Neuronal stem cell (in vitro differentiated cells): ENCODE data around the gene CDSN.

Source experiments
- DNase-seq: peaks from one replicate; pipeline ENCODE4 v3.0.0-alpha.2; 2013; ENCODE audit warnings: low spot score
- H2AFZ ChIP-seq: one replicate; pipeline ENCODE4 v1.6.1; 2013; ENCODE audit warnings: mild to moderate bottlenecking, low read length, inconsistent platforms
- H2AK5ac ChIP-seq: 2 replicates; pipeline ENCODE4 v1.6.1; 2013; ENCODE audit warnings: low read depth, mild to moderate bottlenecking, inconsistent platforms, low read length, moderate library complexity, mixed read lengths
- H2BK120ac ChIP-seq: 2 replicates; pipeline ENCODE4 v1.6.1; 2013; ENCODE audit warnings: low read depth, mild to moderate bottlenecking, inconsistent platforms, low read length, moderate library complexity, mixed read lengths
- H2BK12ac ChIP-seq: one replicate; pipeline ENCODE4 v1.6.1; 2013; ENCODE audit warnings: low read length, inconsistent platforms
- H2BK15ac ChIP-seq: 2 replicates; pipeline ENCODE4 v1.6.1; 2013; ENCODE audit warnings: mild to moderate bottlenecking, low read length, inconsistent platforms, mixed read lengths
- H2BK5ac ChIP-seq: one replicate; pipeline ENCODE4 v1.6.1; 2013; ENCODE audit warnings: inconsistent platforms, mild to moderate bottlenecking, low read length, moderate library complexity
- H3K14ac ChIP-seq: one replicate; pipeline ENCODE4 v1.6.1; 2013; ENCODE audit warnings: low read length, inconsistent platforms
- H3K18ac ChIP-seq: 2 replicates; pipeline ENCODE4 v1.6.1; 2013; ENCODE audit warnings: low read length, inconsistent platforms
- H3K23ac ChIP-seq: 2 replicates; pipeline ENCODE4 v1.6.1; 2013; ENCODE audit warnings: low read depth, mild to moderate bottlenecking, mixed read lengths, low read length, inconsistent platforms; ENCODE audit not compliant: poor library complexity
- H3K27ac ChIP-seq: replicated peaks from 3 replicates; pipeline ENCODE4 v1.5.1; 2013; ENCODE audit warnings: low read length, inconsistent platforms
- H3K27me3 ChIP-seq, 3 experiments: 2 replicates each; pipeline ENCODE4 v1.6.1; 2013; ENCODE audit warnings: low read length in 3 of 3, mild to moderate bottlenecking in 2 of 3, inconsistent platforms in 1 of 3, low read depth in 1 of 3, mixed read lengths in 1 of 3, moderate library complexity in 1 of 3; ENCODE audit not compliant: control insufficient read depth in 3 of 3, insufficient read depth in 3 of 3
- H3K36me3 ChIP-seq, 2 donors: replicated peaks in 1 of 2; 2 replicates each; pipeline ENCODE4 v1.6.1; 2013; ENCODE audit warnings: low read length in 2 of 2; ENCODE audit not compliant: control insufficient read depth in 2 of 2, insufficient read depth in 2 of 2
- H3K4ac ChIP-seq: 2 replicates; pipeline ENCODE4 v1.6.1; 2013; ENCODE audit warnings: inconsistent platforms, mild to moderate bottlenecking, low read length, moderate library complexity
- H3K4me1 ChIP-seq, 2 donors: 1 replicate in 1 of 2; 2 replicates in 1 of 2; pipeline ENCODE4 v1.6.1; 2013; ENCODE audit warnings: low read length in 2 of 2, low read depth in 1 of 2; ENCODE audit not compliant: control insufficient read depth in 2 of 2, insufficient read depth in 1 of 2
- H3K4me2 ChIP-seq: one replicate; pipeline ENCODE4 v1.6.1; 2013; ENCODE audit warnings: mild to moderate bottlenecking, low read length, inconsistent platforms; ENCODE audit not compliant: insufficient read depth, poor library complexity, severe bottlenecking
- H3K4me3 ChIP-seq, 2 donors: 2 replicates each; pipeline ENCODE4 v1.5.1; 2013; ENCODE audit warnings: low read length in 2 of 2, mild to moderate bottlenecking in 2 of 2, inconsistent platforms in 1 of 2, moderate library complexity in 1 of 2
- H3K79me1 ChIP-seq: one replicate; pipeline ENCODE4 v1.6.1; 2013; ENCODE audit warnings: low read depth, mild to moderate bottlenecking, inconsistent platforms, low read length, moderate library complexity
- H3K9ac ChIP-seq: one replicate; pipeline ENCODE4 v1.6.1; 2013; ENCODE audit warnings: mild to moderate bottlenecking, low read depth, low read length, inconsistent platforms; ENCODE audit not compliant: poor library complexity
- H3K9me3 ChIP-seq, 2 donors: replicated peaks in 1 of 2; 2 replicates each; pipeline versions ENCODE3 to v1.6.1; 2013; ENCODE audit warnings: low read length in 2 of 2, mild to moderate bottlenecking in 2 of 2, inconsistent platforms in 1 of 2, low read depth in 1 of 2, mixed read lengths in 1 of 2, moderate library complexity in 1 of 2; ENCODE audit not compliant: control insufficient read depth in 2 of 2, insufficient read depth in 1 of 2
- H4K8ac ChIP-seq: one replicate; pipeline ENCODE4 v1.6.1; 2013; ENCODE audit warnings: low read depth, mild to moderate bottlenecking, inconsistent platforms, low read length, moderate library complexity
- H4K91ac ChIP-seq: one replicate; pipeline ENCODE4 v1.6.1; 2013; ENCODE audit warnings: low read length, low read depth, mild to moderate bottlenecking, inconsistent platforms; ENCODE audit not compliant: poor library complexity
- WGBS, 2 donors: extraction: QIAGEN DNeasy Blood & Tissue Kit; methylation state at CpG; one replicate each; pipeline ENCODE4 v1.1.7; 2013; ENCODE audit warnings: missing lambda C conversion rate in 2 of 2, mixed read lengths in 1 of 2; ENCODE audit not compliant: insufficient read length in 2 of 2, insufficient replicate concordance in 1 of 2; ENCODE audit errors: extremely low coverage in 2 of 2; 5-methylcytosine and 5-hydroxymethylcytosine counted together

Gene CDSN

DNA sequence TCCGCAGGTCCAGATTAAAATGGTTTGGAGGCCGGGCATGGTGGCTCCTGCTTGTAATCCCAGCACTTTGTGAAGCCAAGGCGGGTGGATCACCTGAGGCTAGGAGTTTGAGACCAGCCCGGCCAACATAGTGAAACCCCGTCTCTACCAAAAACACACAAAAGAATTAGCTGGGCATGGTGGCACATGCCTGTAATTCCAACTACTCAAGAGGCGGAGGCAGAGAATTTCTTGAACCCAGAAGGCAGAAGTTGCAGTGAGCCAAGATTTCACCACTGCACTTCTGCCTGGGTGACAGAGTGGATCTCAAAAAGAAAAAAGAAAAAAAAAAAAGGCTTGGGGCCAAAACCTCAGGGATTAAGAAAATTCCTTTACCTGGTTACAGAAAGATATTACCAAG is 38.4 kb downstream of the CDSN start:
- Histone ChIP-seq H3K14ac (no peak overlapping the region), H3K4me3 (no peak overlapping the region), H3K27ac (no peak overlapping the region), H3K4me1 (peaks cover 2 to 3% of the 10 kb centered on the region in 2 donors), H3K79me1 (peaks cover 1% of the 10 kb centered on the region), H3K27me3 (peaks cover 0 to 13% (median 0%) of the 10 kb centered on the region in 3 experiments), H2BK12ac (no peak overlapping the region), H2BK120ac (no peak overlapping the region), H3K36me3 (no peaks in the 10 kb centered on the region), H2AK5ac (no peak overlapping the region), H3K4me2 (no peak overlapping the region), H4K91ac (no peak overlapping the region), H3K4ac (no peak overlapping the region), H3K9ac (no peak overlapping the region), H3K18ac (no peak overlapping the region), H2AFZ (no peak overlapping the region), H3K9me3 (no peaks in the 10 kb centered on the region), H2BK15ac (no peak overlapping the region), H2BK5ac (no peak overlapping the region), H4K8ac (no peak overlapping the region), H3K23ac (no peak overlapping the region)
- WGBS, 2 donors = no CpG with 5 or more reads among the region's 6 CpGs
- no peak for DNase-seq

GRCh38 chr6:31079656-31080261 is 40.5 kb downstream of the CDSN start:
- peak overlapping the region; percentile 86 for H4K8ac ChIP-seq
- H3K4ac ChIP-seq = no peak overlapping the region
- no peak overlapping the region for H4K91ac ChIP-seq
- WGBS, 2 donors = no CpG with 5 or more reads among the region's 22 CpGs
- peak overlapping the region; percentile 53 for H3K23ac ChIP-seq
- H3K4me1 ChIP-seq = peaks cover 2 to 3% of the 10 kb centered on the region in 2 donors
- H3K14ac ChIP-seq = peak overlapping the region; percentile 92
- H3K27me3 ChIP-seq = no peaks in the 10 kb centered on the region
- no peaks in the 10 kb centered on the region for H3K36me3 ChIP-seq
- peaks cover 1% of the 10 kb centered on the region for H3K79me1 ChIP-seq
- H2BK12ac ChIP-seq = no peak overlapping the region
- no peak overlapping the region for H3K4me3 ChIP-seq
- peak overlapping the region; percentile 68 for H2BK5ac ChIP-seq
- H2AFZ ChIP-seq = peak overlapping the region; percentile 85
- no peak overlapping the region for H3K4me2 ChIP-seq
- peak; percentile 65 for DNase-seq
- H3K18ac ChIP-seq = peak overlapping the region; percentile 96
- H3K9me3 ChIP-seq = no peaks in the 10 kb centered on the region
- peak overlapping the region; percentile 85 for H3K9ac ChIP-seq
- peak overlapping the region; percentile 88 for H2BK15ac ChIP-seq
- H3K27ac ChIP-seq = no peak overlapping the region
- peak overlapping the region; percentile 58 for H2BK120ac ChIP-seq
- H2AK5ac ChIP-seq = no peak overlapping the region

DNA sequence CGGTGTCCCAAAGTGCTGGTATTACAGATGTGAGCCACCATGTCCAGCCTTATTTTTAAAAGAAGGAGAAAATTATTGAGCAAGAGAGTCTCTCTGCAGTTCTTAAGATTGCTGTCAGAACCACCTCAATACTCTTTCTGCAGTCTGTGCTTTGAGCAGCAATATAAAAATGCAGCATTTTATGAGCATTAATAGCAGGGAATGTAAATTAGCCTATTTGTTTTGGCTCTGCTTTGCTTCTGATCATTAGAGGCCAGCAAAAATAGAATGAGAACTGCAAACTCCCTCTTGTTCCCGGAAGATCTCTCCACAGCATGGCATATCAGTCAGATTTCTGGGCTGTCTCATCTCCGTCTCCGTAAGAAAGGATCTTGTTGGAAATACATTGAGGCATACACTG is 43.6 kb downstream of the CDSN start:
- Histone ChIP-seq H2BK12ac (no peak overlapping the region), H3K27ac (no peak overlapping the region), H3K23ac (no peak overlapping the region), H2BK15ac (no peak overlapping the region), H2BK120ac (no peak overlapping the region), H2AK5ac (no peak overlapping the region), H3K9me3 (no peaks in the 10 kb centered on the region), H3K9ac (no peak overlapping the region), H3K14ac (no peak overlapping the region), H4K91ac (no peak overlapping the region), H3K79me1 (peaks cover 1% of the 10 kb centered on the region), H3K4ac (no peak overlapping the region), H2AFZ (no peak overlapping the region), H3K27me3 (no peaks in the 10 kb centered on the region), H2BK5ac (no peak overlapping the region), H3K18ac (no peak overlapping the region), H3K4me3 (no peak overlapping the region), H3K4me1 (peaks cover 2 to 3% of the 10 kb centered on the region in 2 donors), H4K8ac (no peak overlapping the region), H3K4me2 (no peak overlapping the region), H3K36me3 (no peaks in the 10 kb centered on the region)
- WGBS, 2 donors = no CpG with 5 or more reads among the region's 4 CpGs
- DNase-seq = no peak

DNA sequence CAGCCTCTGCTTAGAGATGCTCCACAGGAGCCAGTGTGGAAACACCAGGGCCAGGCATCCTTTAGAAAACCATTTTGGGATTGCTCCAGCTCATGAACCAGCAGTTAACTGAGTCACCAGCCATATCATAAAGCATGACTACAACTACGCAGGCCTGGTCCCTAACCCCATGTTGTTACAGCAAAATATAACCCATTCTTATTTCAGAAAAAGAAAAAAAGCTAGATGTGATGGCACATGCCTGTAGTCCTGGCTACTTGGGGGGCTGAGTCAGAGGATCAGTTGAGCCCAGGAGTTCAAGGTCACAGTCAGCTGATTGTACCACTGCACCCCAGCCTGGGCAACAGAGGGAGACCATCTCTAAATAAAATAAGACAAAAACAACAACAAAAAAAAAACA is 44.7 kb downstream of the CDSN start:
- Histone ChIP-seq H4K8ac (no peak overlapping the region), H3K4me1 (peaks cover 2 to 6% of the 10 kb centered on the region in 2 donors), H3K27me3 (no peaks in the 10 kb centered on the region), H2AFZ (no peak overlapping the region), H3K9ac (no peak overlapping the region), H2BK120ac (no peak overlapping the region), H3K14ac (no peak overlapping the region), H3K9me3 (no peaks in the 10 kb centered on the region), H3K4ac (no peak overlapping the region), H3K18ac (no peak overlapping the region), H3K79me1 (peaks cover 1% of the 10 kb centered on the region), H3K4me2 (no peak overlapping the region), H2BK12ac (no peak overlapping the region), H2AK5ac (no peak overlapping the region), H2BK15ac (no peak overlapping the region), H3K4me3 (no peak overlapping the region), H2BK5ac (no peak overlapping the region), H3K23ac (no peak overlapping the region), H3K36me3 (no peaks in the 10 kb centered on the region), H3K27ac (no peak overlapping the region), H4K91ac (no peak overlapping the region)
- no peak for DNase-seq
- WGBS, 2 donors = no CpG with 5 or more reads among the region's 1 CpG
